HepG2 (cell line): Measurements from ENCODE around the gene GLIS2. TPM values are rescaled to one million over a fixed set of nuclear protein-coding genes. Genes with fewer than 3 reads are reported as not detected.

Source experiments
- CERS6 ChIP-seq: sonication (generic); formaldehyde crosslinking; IDR thresholded peaks from 2 replicates; pipeline ENCODE4 v1.5.0; 2020; ENCODE audit warnings: missing genetic modification reagents
- CTCF ChIP-seq: sonication (generic); formaldehyde crosslinking; IDR thresholded peaks from 2 replicates; pipeline ENCODE4 v1.5.0; 2020; ENCODE audit warnings: mild to moderate bottlenecking, missing genetic modification reagents, moderate library complexity
- GATAD2A ChIP-seq: IDR thresholded peaks from 2 replicates; pipeline ENCODE4 v1.6.1; 2016
- PHF8 ChIP-seq: sonication (generic); formaldehyde crosslinking; IDR thresholded peaks from 2 replicates; pipeline ENCODE4 v1.5.0; 2020; ENCODE audit warnings: missing genetic modification reagents
- RBM39 ChIP-seq: fragments of 200-400 bp; formaldehyde crosslinking; IDR thresholded peaks from one replicate; pipeline ENCODE4 v1.6.1; 2018; ENCODE audit warnings: antibody characterized with exemption, mild to moderate bottlenecking, low read depth, low read length; ENCODE audit not compliant: poor library complexity, severe bottlenecking
- RERE ChIP-seq: IDR thresholded peaks from 2 replicates; pipeline ENCODE4 v1.6.1; 2016; ENCODE audit warnings: low read depth, missing genetic modification reagents, missing compliant biosample characterization
- ZBTB14 ChIP-seq: sonication (generic); formaldehyde crosslinking; IDR thresholded peaks from 2 replicates; pipeline ENCODE4 v1.4.0; 2020; ENCODE audit warnings: missing genetic modification reagents
- ZMAT5 ChIP-seq: sonication (generic); formaldehyde crosslinking; IDR thresholded peaks from 2 replicates; pipeline ENCODE4 v1.5.0; 2020; ENCODE audit warnings: mild to moderate bottlenecking, low read depth, missing genetic modification reagents, borderline replicate concordance
- ZNF101 ChIP-seq: sonication (generic); formaldehyde crosslinking; IDR thresholded peaks from 2 replicates; pipeline ENCODE4 v1.4.0; 2020; ENCODE audit warnings: mild to moderate bottlenecking, low read depth, missing genetic modification reagents, borderline replicate concordance
- ZNF276 ChIP-seq: sonication (generic); formaldehyde crosslinking; IDR thresholded peaks from 2 replicates; pipeline ENCODE4 v1.4.0; 2020; ENCODE audit warnings: mild to moderate bottlenecking, low read depth, missing genetic modification reagents
- ZNF335 ChIP-seq: sonication (generic); formaldehyde crosslinking; IDR thresholded peaks from 2 replicates; pipeline ENCODE4 v1.4.0; 2020; ENCODE audit warnings: missing genetic modification reagents
- ZNF430 ChIP-seq: sonication (generic); formaldehyde crosslinking; IDR thresholded peaks from 2 replicates; pipeline ENCODE4 v1.9.0; 2021; ENCODE audit warnings: mild to moderate bottlenecking, missing genetic modification reagents
- ZNF44 ChIP-seq: sonication (generic); formaldehyde crosslinking; IDR thresholded peaks from 2 replicates; pipeline ENCODE4 v1.5.1; 2020; ENCODE audit warnings: mild to moderate bottlenecking, missing genetic modification reagents
- ZNF484 ChIP-seq: sonication (generic); formaldehyde crosslinking; IDR thresholded peaks from 2 replicates; pipeline ENCODE4 v1.5.1; 2020; ENCODE audit warnings: mild to moderate bottlenecking, low read depth, missing genetic modification reagents, borderline replicate concordance
- ZNF572 ChIP-seq: sonication (generic); formaldehyde crosslinking; IDR thresholded peaks from 2 replicates; pipeline ENCODE4 v1.5.1; 2020; ENCODE audit warnings: mild to moderate bottlenecking, missing genetic modification reagents
- ZNF670 ChIP-seq: sonication (generic); formaldehyde crosslinking; IDR thresholded peaks from 2 replicates; pipeline ENCODE4 v1.8.0; 2022; ENCODE audit warnings: mild to moderate bottlenecking, missing genetic modification reagents, borderline replicate concordance
- ZNF768 ChIP-seq: sonication (generic); formaldehyde crosslinking; IDR thresholded peaks from 2 replicates; pipeline ENCODE4 v1.4.0; 2020; ENCODE audit warnings: missing genetic modification reagents
- polyA plus RNA-seq, 8 experiments: library from polyadenylated mRNA; depleted of rRNA in 3 of 8; stranded (reverse) in 7 of 8; unstranded in 1 of 8; fragments of >200 nt; fragmentation: Illumina TruSeq in 4 of 8; extraction: Trizol in 4 of 8; gene quantifications; 2 replicates each; pipeline versions ENCODE4 v1.2.1 to v1.2.3, GENCODE V29; 2011 to 2016; ENCODE audit warnings: low read depth in 4 of 8, missing spikeins in 1 of 8, mixed read lengths in 1 of 8; ENCODE audit not compliant: insufficient read depth in 1 of 8
- total RNA-seq, 5 experiments: library from RNA; depleted of rRNA; stranded (reverse); fragments of >200 nt; fragmentation: Illumina TruSeq; extraction: Trizol; gene quantifications; 2 replicates each; pipeline ENCODE4 v1.2.3, GENCODE V29; 2016; ENCODE audit warnings: low read depth in 1 of 5

GLIS2 gene
- total and polyA plus RNA-seq, 2 of the 13 experiments (the other 11 are each of a cell fraction or from before 2014, with no cell fraction given): 0.28 to 0.29 TPM

GRCh38 chr16:4309833-4310266, 6.0 kb upstream of the GLIS2 start (continued):
- TF ChIP-seq RERE (no peak), ZNF484 (no peak), RBM39 (peak; percentile 70), ZNF572 (CRISPR knock-in tag) (no peak; the same call in 1 of the 2 replicates), ZNF44 (CRISPR knock-in tag) (no peak), ZMAT5 (CRISPR knock-in tag) (no peak), ZNF101 (no peak), CTCF (peak; percentile 92), PHF8 (CRISPR knock-in tag) (peak; percentile 32; the same call in 1 of the 2 replicates), ZNF430 (peak; percentile 27; the same call in 1 of the 2 replicates), ZNF768 (CRISPR knock-in tag) (peak; percentile 48; the same call in 1 of the 2 replicates), GATAD2A (CRISPR knock-in tag) (peak; percentile 47; the same call in 1 of the 2 replicates), ZNF335 (CRISPR knock-in tag) (0 out of 2 replicates have a peak, but pooled peaks have one; percentile 21), ZNF276 (no peak), ZNF670 (CRISPR knock-in tag) (no peak), ZBTB14 (CRISPR knock-in tag) (no peak), CERS6 (CRISPR knock-in tag) (no peak)
